Psoas muscle (tissue), 8 donors: ENCODE data around the gene ITPRIPL1. TPM values are rescaled to one million over a fixed set of nuclear protein-coding genes. Genes with fewer than 3 reads are reported as not detected.

ENCODE experiments used
- ATAC-seq, 4 donors: fragments of 200-7000 bp; cut with Tn5 transposase; one replicate each; pipeline ENCODE4 v1.9.1; 2020; ENCODE audit warnings: moderate library complexity in 3 of 4, mild to moderate bottlenecking in 2 of 4
- DNase-seq, 2 donors: peaks; one replicate each; pipeline ENCODE4 v3.0.0-alpha.2; 2020
- H3K27ac ChIP-seq: fragments of 200-600 bp; one replicate; pipeline ENCODE4 v1.8.0; 2022
- H3K27me3 ChIP-seq, 3 donors: fragments of 200-600 bp in 1 of 3; one replicate each; pipeline versions ENCODE4 v1.6.1 to v1.8.0; 2013 to 2022; ENCODE audit warnings: low read length in 2 of 3, mild to moderate bottlenecking in 2 of 3, moderate library complexity in 1 of 3; ENCODE audit not compliant: insufficient read depth in 3 of 3
- H3K36me3 ChIP-seq, 2 donors: fragments of 200-600 bp in 1 of 2; one replicate each; pipeline versions ENCODE4 v1.6.1 to v1.8.0; 2013 to 2022; ENCODE audit warnings: low read depth in 1 of 2, mild to moderate bottlenecking in 1 of 2, moderate library complexity in 1 of 2; ENCODE audit not compliant: insufficient read depth in 1 of 2
- H3K4me1 ChIP-seq: fragments of 200-600 bp; one replicate; pipeline ENCODE4 v1.8.0; 2022
- H3K4me3 ChIP-seq: fragments of 200-600 bp; one replicate; pipeline ENCODE4 v1.8.0; 2022; ENCODE audit warnings: mild to moderate bottlenecking
- H3K9me3 ChIP-seq: fragments of 200-600 bp; one replicate; pipeline ENCODE4 v1.8.0; 2022
- whole genome bisulfite sequencing, 3 donors: extraction: QIAGEN DNeasy Blood & Tissue Kit; methylation state at CpG; one replicate each; pipeline versions ENCODE4 v1.1.6 to v1.1.7; 2013; 5-methylcytosine and 5-hydroxymethylcytosine counted together
- intact Hi-C, 2 donors: fragments of 100-400 bp; cut with DNase I; formaldehyde crosslinking; loops; one replicate each; pipeline versions ENCODE4 v1.11.0 to v1.14.2; 2022
- polyA plus RNA-seq, 3 donors: library from polyadenylated mRNA; stranded (reverse); fragments of 200-250 nt; gene quantifications; one replicate each; pipeline ENCODE4 v1.2.3, GENCODE V29; 2013
- total RNA-seq, 4 donors: library from RNA; stranded (reverse); fragmentation: NEBNext Ultra II Directional in 2 of 4; extraction: Animal tissue kit (Norgen Biotek cat#: 25700) in 2 of 4; gene quantifications; one replicate each; pipeline versions ENCODE4 v1.2.1 to v1.2.4, GENCODE V29; 2021 to 2023
- TF ChIP-seq, protein P1 (sequence below): fragments of 200-600 bp; IDR thresholded peaks from one replicate; pipeline ENCODE4 v1.8.0; 2022; ENCODE audit warnings: antibody characterized with exemption
- donor health status: healthy with polysubstance abuse.
- donor health status: DM: no; HTN: no; CAD: no; lungs with moderate emphysema.
- donor health status: Bipolar disorder and iron deficiency.
- donor health status: healthy.
- donor health status: DM: yes; HTN: yes; CAD: no.
- donor health status: DM: no; HTN: no; CAD: no.
- donor health status: DM: no; HTN: no; CAD: no.
- donor health status: DM: yes; HTN: yes; CAD: no.

ITPRIPL1 gene
- total and polyA plus RNA-seq, 7 donors = 0.31 to 1.2 (median 0.60) TPM

DNA sequence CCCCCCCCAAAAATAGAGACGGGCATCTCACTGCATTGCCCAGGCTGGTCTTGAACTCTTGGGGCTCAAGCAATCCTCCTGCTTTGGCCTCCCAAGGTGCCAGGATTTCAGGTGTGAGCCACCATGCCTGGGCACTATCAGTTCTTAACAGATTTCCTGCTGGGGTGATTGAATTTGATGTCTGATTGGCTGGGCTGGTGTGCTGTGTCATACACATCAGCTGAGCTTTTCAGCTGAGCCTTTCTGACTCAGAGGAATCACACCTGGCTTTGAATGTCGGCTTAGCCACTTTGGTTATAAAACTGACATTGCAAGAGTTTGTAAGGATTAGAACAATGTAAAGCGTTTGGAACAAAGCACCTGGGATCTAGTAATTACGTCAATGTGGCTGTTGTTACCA is 29.4 kb downstream of the ITPRIPL1 start:
- ATAC-seq = no peak
- 87 to 91% (median 89%) methylated on average over 4 of the region's 4 CpGs for WGBS, 3 donors
- no peak overlapping the region for H3K27ac ChIP-seq

DNA sequence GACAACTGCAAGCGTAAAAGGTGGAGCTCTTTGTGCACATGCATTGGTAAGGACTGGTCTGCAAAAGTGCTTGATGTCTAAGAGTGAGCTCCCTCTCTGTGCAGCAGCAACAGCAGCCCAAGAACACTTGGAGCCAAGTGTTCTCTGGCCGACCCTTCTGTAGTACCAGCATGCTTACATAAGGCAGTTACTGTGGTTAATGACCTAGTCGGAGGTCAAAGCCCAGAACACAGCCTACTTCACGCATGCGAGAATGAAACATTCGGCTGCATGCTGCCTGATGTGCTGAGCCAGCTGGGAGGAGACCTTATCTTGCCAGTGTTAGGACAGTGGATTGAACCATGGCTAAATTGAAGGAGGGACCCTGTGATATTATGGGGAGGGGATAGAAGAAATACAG is 31.8 kb downstream of the ITPRIPL1 start:
- Histone ChIP-seq H3K27me3 (no peaks in the 10 kb centered on the region), H3K4me1 (peaks cover 17% of the 10 kb centered on the region), H3K9me3 (no peaks in the 10 kb centered on the region), H3K4me3 (no peak overlapping the region), H3K36me3 (no peaks in the 10 kb centered on the region), H3K27ac (no peak overlapping the region)
- WGBS, 3 donors = 41 to 61% (median 51%) methylated on average over 6 of the region's 6 CpGs
- TF ChIP-seq, protein P1, sequence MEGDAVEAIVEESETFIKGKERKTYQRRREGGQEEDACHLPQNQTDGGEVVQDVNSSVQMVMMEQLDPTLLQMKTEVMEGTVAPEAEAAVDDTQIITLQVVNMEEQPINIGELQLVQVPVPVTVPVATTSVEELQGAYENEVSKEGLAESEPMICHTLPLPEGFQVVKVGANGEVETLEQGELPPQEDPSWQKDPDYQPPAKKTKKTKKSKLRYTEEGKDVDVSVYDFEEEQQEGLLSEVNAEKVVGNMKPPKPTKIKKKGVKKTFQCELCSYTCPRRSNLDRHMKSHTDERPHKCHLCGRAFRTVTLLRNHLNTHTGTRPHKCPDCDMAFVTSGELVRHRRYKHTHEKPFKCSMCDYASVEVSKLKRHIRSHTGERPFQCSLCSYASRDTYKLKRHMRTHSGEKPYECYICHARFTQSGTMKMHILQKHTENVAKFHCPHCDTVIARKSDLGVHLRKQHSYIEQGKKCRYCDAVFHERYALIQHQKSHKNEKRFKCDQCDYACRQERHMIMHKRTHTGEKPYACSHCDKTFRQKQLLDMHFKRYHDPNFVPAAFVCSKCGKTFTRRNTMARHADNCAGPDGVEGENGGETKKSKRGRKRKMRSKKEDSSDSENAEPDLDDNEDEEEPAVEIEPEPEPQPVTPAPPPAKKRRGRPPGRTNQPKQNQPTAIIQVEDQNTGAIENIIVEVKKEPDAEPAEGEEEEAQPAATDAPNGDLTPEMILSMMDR = no peak
- intact Hi-C loops = no loop called here
- DNase-seq = no peak
- no peak for ATAC-seq

More for the DNA sequence above, 29.4 kb downstream of the ITPRIPL1 start:
- intact Hi-C loops = no loop called here
- DNase-seq = no peak
- Histone ChIP-seq H3K4me1 (peaks cover 17% of the 10 kb centered on the region), H3K4me3 (no peak overlapping the region), H3K27me3 (no peaks in the 10 kb centered on the region), H3K9me3 (no peaks in the 10 kb centered on the region), H3K36me3 (no peaks in the 10 kb centered on the region)
- TF ChIP-seq, protein P1 = no peak

DNA sequence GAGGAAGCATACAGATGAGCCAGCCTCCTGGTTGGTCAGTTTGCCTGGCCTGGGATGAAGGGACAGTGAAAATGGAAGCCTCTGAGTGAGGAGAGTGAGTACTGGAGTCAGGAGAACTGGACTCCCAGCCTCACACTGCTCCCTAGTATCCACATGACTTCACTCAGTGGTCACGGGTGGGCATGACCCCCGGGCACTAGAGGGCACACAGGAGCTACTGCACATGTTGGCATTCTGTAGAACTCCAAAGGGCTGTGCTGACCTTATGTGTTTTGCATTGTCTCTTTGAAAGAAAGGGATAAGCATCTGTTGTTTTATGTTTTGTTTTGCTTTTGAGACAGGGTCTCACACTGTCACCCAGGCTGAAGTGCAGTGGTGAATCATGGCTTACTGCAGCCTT is 34.2 kb downstream of the ITPRIPL1 start:
- Histone ChIP-seq H3K27me3 (no peaks in the 10 kb centered on the region), H3K4me3 (no peak overlapping the region), H3K4me1 (no peaks in the 10 kb centered on the region), H3K36me3 (no peaks in the 10 kb centered on the region), H3K9me3 (no peaks in the 10 kb centered on the region), H3K27ac (no peak overlapping the region)
- TF ChIP-seq, protein P1 = peak; percentile 24
- 45 to 60% (median 57%) methylated on average over 2 of the region's 2 CpGs for WGBS, 3 donors
- DNase-seq = peak in 1 of 2 donors; percentile 25
- intact Hi-C loops = loop anchor here in 1 of 2 donors (2.0 kb wide), 1 partner anchor 149 kb away; no protein-coding TSS in a partner anchor
- ATAC-seq = peak in 2 of 4 donors; percentile 56 to 64

DNA sequence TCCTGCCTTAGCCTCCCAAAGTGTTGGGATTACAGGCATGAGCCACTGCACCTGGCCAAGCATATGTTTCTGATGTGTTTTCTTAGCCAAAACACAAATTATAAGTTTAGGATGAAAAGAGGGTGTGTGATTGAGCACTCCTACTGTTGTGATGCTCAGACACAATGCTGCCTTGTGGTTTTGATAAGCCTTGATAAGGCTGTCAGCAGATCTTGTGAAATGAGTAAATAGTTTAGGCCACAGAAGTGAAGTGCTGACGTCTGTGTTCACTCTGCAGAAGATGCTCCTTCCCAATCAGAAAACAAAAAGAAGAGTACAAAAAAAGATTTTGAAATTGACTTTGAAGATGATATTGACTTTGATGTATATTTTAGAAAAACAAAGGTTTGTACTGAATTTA is 34.7 kb downstream of the ITPRIPL1 start:
- TF ChIP-seq, protein P1 = no peak
- Histone ChIP-seq H3K4me3 (no peak overlapping the region), H3K4me1 (no peaks in the 10 kb centered on the region), H3K27me3 (no peaks in the 10 kb centered on the region), H3K27ac (no peak overlapping the region), H3K36me3 (no peaks in the 10 kb centered on the region), H3K9me3 (no peaks in the 10 kb centered on the region)
- WGBS, 3 donors = 87 to 93% (median 91%) methylated on average over 1 of the region's 1 CpG
- intact Hi-C loops = loop anchor here in 1 of 2 donors (2.0 kb wide), 1 partner anchor 149 kb away; no protein-coding TSS in a partner anchor
- ATAC-seq = no peak
- no peak for DNase-seq

DNA sequence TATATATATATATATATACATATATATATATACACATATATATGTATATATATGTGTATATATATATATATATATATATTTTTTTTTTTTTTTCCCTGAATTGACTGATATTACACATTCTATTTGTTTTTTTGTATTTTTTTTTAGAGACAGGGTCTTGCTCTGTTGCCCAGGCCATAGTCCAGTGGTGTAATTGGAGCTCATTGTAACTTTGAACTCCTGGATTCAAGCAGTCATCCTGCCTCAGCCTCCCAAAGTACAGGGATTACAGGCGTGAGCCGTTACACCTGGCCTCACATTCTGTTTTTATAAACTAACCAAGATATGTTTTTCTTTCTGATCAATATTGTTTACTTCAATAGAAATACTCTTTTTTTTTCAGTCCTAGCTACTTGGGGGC is 36.6 kb downstream of the ITPRIPL1 start:
- WGBS, 3 donors = 93 to 100% (median 95%) methylated on average over 2 of the region's 2 CpGs

More for the DNA sequence above, 36.6 kb downstream of the ITPRIPL1 start:
- intact Hi-C loops = no loop called here
- ATAC-seq = no peak
- DNase-seq = no peak
- H3K4me1 ChIP-seq = no peaks in the 10 kb centered on the region
- H3K4me3 ChIP-seq = no peak overlapping the region
- H3K27me3 ChIP-seq = no peaks in the 10 kb centered on the region
- H3K9me3 ChIP-seq = no peaks in the 10 kb centered on the region
- TF ChIP-seq, protein P1 = no peak
- no peak overlapping the region for H3K27ac ChIP-seq
- H3K36me3 ChIP-seq = no peaks in the 10 kb centered on the region
